Uterus (tissue), 2 donors: ENCODE measurements around the gene TRIP10.

ENCODE experiments used
- POLR2A ChIP-seq, 2 donors: fragments of 450-650 bp; IDR thresholded peaks; one replicate each; pipeline ENCODE4 v1.6.1; 2016; ENCODE audit warnings: antibody characterized with exemption in 2 of 2, mild to moderate bottlenecking in 1 of 2, moderate library complexity in 1 of 2
- TF ChIP-seq, protein P1 (sequence below), 4 experiments: fragments of 200-600 bp in 2 of 4; fragments of 450-650 bp in 2 of 4; sonication (generic) in 2 of 4; IDR thresholded peaks; one replicate each; pipeline ENCODE4 v1.5.1; 2016 to 2019; ENCODE audit warnings: antibody characterized with exemption in 4 of 4, mild to moderate bottlenecking in 2 of 4, moderate library complexity in 1 of 4

DNA sequence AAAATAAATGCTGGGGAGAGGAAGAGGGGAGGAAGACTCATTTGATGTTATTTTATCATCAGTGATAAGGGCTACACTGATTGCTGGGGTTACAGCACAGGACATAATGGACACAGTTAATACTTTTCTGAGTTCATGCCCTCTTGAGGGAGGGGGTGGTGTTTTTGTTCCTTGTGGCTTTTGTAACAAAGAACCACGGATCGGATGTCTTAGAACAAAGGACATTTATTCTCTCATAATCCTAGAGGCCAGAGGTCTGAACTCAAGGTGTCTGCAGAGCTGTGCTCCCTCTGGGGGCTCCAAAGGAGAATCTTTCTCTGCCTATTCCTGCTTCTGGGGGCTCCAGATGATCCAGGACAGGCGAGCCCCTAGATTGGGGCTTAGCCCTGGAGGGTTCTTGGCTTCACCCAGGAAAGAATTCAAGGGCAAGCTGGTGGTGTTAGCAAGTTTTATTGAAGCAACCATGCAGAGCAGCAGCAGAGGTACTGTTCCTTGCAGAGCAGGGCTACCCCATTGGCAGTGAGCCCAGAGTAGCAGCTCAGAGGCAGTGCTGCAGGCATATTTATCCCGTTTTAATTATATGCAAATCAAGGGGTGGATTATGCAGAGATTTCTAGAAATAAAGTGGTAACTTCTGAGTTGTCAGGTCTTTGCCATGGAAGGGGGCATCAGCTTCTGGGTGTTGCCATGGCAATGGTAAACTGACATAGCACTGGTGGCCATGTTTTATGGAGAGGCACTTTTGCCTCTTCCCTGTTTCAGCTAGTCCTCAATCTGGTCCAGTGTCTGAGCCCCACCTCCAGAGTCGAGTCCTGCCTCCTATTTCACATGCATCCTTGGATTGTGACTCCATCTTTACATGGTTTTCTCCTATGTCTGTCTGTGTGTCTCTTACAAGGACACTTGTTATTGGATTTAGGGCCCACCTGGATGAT, 51.0 kb downstream of the TRIP10 start:
- TF ChIP-seq, protein P1, sequence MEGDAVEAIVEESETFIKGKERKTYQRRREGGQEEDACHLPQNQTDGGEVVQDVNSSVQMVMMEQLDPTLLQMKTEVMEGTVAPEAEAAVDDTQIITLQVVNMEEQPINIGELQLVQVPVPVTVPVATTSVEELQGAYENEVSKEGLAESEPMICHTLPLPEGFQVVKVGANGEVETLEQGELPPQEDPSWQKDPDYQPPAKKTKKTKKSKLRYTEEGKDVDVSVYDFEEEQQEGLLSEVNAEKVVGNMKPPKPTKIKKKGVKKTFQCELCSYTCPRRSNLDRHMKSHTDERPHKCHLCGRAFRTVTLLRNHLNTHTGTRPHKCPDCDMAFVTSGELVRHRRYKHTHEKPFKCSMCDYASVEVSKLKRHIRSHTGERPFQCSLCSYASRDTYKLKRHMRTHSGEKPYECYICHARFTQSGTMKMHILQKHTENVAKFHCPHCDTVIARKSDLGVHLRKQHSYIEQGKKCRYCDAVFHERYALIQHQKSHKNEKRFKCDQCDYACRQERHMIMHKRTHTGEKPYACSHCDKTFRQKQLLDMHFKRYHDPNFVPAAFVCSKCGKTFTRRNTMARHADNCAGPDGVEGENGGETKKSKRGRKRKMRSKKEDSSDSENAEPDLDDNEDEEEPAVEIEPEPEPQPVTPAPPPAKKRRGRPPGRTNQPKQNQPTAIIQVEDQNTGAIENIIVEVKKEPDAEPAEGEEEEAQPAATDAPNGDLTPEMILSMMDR (IDR thresholded peaks at IDR 0.05) = no peak
- no peak for TF ChIP-seq POLR2A (IDR thresholded peaks at IDR 0.05)
